GM18858 (cell line): ENCODE results near the gene LDHB.
A peak's percentile ranks its signal among the peaks of the same experiment; 100 is the strongest.
"Not testable (repeated sequence)": the region's sequence is repeated elsewhere in the genome, so short reads cannot be mapped to it uniquely, and the experiment has no call there.

ENCODE experiments used
- ATAC-seq: cut with Tn5 transposase; IDR thresholded peaks from one replicate; pipeline ENCODE4 v1.9.1; 2021; ENCODE audit not compliant: unreplicated experiment

LDHB gene

GRCh38 chr12:21662122-21662792 is 4.6 kb upstream of the LDHB start:
- ATAC-seq = no peak

- not testable (repeated sequence) for ATAC-seq
These were observed 3.9 kb upstream of the LDHB start for GRCh38 chr12:21661396-21662093.

- ATAC-seq = no peak
These were observed 1.7 kb upstream of the LDHB start for GRCh38 chr12:21659383-21659782.

GRCh38 chr12:21656905-21657325 is 727 bp downstream of the LDHB start:
- ATAC-seq = peak; percentile 30

- no peak for ATAC-seq
These were observed 2.1 kb downstream of the LDHB start for GRCh38 chr12:21655591-21655990.

GRCh38 chr12:21651821-21652220 is 5.8 kb downstream of the LDHB start:
- no peak for ATAC-seq

- ATAC-seq = no peak
These were observed 6.6 kb downstream of the LDHB start for GRCh38 chr12:21650997-21651396.

- ATAC-seq = no peak
These were observed 8.6 kb downstream of the LDHB start for GRCh38 chr12:21649034-21649433.

- no peak for ATAC-seq
These were observed 9.3 kb downstream of the LDHB start for GRCh38 chr12:21648378-21648777.

- ATAC-seq = no peak
These were observed 10.5 kb downstream of the LDHB start for GRCh38 chr12:21647179-21647578.

GRCh38 chr12:21645041-21645500 is 12.6 kb downstream of the LDHB start:
- not testable (repeated sequence) for ATAC-seq

- no peak for ATAC-seq
These were observed 13.1 kb downstream of the LDHB start for GRCh38 chr12:21644516-21644915.

- no peak for ATAC-seq
These were observed 13.9 kb downstream of the LDHB start for GRCh38 chr12:21643758-21644157.

- peak; percentile 66 for ATAC-seq
These were observed 14.8 kb downstream of the LDHB start for GRCh38 chr12:21642707-21643389.

GRCh38 chr12:21638054-21638891 is 19.4 kb downstream of the LDHB start:
- no peak for ATAC-seq

GRCh38 chr12:21634245-21634644 is 23.4 kb downstream of the LDHB start:
- ATAC-seq = no peak

- no peak for ATAC-seq
These were observed 26.3 kb downstream of the LDHB start for GRCh38 chr12:21631367-21631766.

GRCh38 chr12:21627924-21628323 is 29.7 kb downstream of the LDHB start:
- no peak for ATAC-seq

GRCh38 chr12:21618566-21618965 is 39.1 kb downstream of the LDHB start:
- no peak for ATAC-seq

- ATAC-seq = no peak
These were observed 40.6 kb downstream of the LDHB start for GRCh38 chr12:21617030-21617429.

- ATAC-seq = no peak
These were observed 42.2 kb downstream of the LDHB start for GRCh38 chr12:21615431-21615830.
